ENCODE data around the gene GLT6D1.

GLT6D1 gene

DNA sequence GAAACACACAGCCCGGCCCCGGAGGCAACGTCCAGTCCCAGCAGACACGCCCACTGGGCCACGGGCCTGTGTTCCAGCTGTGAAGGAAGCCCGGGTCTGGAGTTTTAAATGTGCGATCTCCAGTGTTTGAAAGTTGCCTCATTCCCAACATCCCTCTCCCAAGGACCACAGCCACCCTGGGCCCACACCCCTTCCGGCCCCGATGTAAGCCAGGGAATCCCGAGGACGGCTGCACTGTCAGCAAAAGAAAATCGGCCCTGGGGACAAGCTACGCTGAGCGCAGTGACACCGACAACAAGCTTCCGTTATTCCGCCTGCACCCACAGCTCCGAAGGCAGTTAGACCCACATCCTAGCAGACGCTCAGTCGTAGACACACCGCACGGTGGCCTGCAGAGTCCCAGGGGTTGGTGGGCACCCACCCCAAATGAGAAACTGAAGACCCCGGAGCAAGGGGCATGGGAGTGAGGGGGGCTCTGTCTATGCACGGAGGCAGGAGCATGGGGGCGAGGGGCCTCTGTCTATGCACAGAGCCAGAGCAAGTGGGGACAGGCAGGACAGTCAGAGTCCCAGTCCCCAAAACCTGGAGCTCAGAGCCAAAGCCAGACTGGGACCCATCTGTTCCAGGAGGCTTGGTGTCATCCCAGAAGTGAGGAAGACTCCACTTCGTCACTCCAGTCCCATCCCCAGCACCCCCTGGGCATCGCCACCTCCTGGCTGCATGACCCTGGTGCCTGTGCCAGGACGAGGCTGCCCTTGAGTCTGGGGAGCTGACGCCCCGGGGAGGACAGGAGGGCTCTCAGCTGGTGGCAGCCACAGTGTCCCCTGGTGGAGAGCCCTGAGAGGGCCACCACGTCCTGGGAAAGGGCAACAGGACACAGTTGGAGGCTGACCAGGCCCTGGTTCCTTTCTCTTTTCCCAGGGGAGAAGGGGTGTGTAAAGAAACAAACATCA is 23.4 kb downstream of the GLT6D1 start:
- Histone ChIP-seq H3K4me2 (ENCODE audit: low read length) (no peak overlapping the region), H4K20me1 (ENCODE audit: control insufficient read depth, insufficient read depth, low read depth, low read length) (no peaks in the 10 kb centered on the region), H3K36me3 (ENCODE audit: control insufficient read depth, low read length) (no peaks in the 10 kb centered on the region), H3K79me2 (ENCODE audit: control insufficient read depth, low read length) (no peaks in the 10 kb centered on the region), H3F3A (ENCODE audit: control insufficient read depth, insufficient read depth) (no peaks in the 10 kb centered on the region), H3K4me1 (ENCODE audit: control insufficient read depth, low read length) (no peaks in the 10 kb centered on the region), H3K27ac (ENCODE audit: low read depth, low read length) (no peak overlapping the region), H3K27me3 (ENCODE audit: control insufficient read depth, low read length) (no peaks in the 10 kb centered on the region), H3K9me2 (replicated peaks; ENCODE audit: control insufficient read depth, low read length) (no peaks in the 10 kb centered on the region), H3K9me3 (ENCODE audit: control insufficient read depth, insufficient read depth, low read length) (no peaks in the 10 kb centered on the region), H3K4me3 (ENCODE audit: low read length) (no peak overlapping the region)
- no peak for TF ChIP-seq EZH2phosphoT487 (IDR thresholded peaks at IDR 0.05; ENCODE audit: borderline replicate concordance, low read length)
- TF ChIP-seq, protein P1, sequence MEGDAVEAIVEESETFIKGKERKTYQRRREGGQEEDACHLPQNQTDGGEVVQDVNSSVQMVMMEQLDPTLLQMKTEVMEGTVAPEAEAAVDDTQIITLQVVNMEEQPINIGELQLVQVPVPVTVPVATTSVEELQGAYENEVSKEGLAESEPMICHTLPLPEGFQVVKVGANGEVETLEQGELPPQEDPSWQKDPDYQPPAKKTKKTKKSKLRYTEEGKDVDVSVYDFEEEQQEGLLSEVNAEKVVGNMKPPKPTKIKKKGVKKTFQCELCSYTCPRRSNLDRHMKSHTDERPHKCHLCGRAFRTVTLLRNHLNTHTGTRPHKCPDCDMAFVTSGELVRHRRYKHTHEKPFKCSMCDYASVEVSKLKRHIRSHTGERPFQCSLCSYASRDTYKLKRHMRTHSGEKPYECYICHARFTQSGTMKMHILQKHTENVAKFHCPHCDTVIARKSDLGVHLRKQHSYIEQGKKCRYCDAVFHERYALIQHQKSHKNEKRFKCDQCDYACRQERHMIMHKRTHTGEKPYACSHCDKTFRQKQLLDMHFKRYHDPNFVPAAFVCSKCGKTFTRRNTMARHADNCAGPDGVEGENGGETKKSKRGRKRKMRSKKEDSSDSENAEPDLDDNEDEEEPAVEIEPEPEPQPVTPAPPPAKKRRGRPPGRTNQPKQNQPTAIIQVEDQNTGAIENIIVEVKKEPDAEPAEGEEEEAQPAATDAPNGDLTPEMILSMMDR (IDR thresholded peaks at IDR 0.05; ENCODE audit: low read depth, low read length, poor library complexity, severe bottlenecking) = no peak

DNA sequence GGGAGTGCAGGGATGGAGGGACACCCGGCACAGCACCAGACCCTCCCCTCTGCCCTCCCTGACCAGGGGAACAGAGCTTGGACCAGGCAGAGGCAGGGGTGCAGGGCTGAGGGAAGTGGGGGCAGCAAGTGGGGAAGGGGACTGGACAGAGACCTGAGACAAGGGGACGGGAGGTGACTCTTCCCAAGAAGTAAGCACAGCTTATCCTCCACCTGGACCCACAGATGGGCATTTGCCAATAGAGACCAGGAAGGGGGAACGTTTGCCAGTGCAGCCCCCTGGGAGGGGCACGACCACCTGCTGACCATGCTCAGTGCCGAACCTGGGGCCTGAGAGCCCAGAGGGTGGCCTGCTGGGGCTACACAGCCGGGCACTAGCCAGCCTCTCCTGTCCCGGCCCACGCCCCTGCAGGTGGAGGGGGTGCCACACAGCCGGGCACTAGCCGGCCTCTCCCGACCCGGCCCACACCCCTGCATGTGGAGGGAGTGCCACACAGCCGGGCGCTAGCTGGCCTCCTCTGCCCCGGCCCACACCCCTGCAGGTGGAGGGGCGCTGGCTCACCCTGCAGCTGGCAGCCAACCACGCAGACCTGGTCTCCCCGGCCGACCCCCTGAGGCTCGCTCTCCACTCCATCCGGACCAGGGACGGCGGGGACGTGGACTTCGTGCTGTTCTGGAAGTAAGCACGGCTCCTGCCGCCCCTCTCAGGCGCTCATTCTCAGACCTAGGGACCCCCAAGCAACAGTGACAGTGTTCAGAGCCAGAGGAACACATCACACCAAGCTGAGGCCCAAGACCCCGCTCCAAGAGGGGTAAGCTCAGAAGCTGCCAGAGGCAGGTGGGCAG is 24.3 kb downstream of the GLT6D1 start:
- TF ChIP-seq, protein P1 (IDR thresholded peaks at IDR 0.05; ENCODE audit: low read depth, low read length, poor library complexity, severe bottlenecking) = no peak
- TF ChIP-seq EZH2phosphoT487 (IDR thresholded peaks at IDR 0.05; ENCODE audit: borderline replicate concordance, low read length) = no peak
- H3K9me3 ChIP-seq (ENCODE audit: control insufficient read depth, insufficient read depth, low read length) = no peaks in the 10 kb centered on the region

DNA sequence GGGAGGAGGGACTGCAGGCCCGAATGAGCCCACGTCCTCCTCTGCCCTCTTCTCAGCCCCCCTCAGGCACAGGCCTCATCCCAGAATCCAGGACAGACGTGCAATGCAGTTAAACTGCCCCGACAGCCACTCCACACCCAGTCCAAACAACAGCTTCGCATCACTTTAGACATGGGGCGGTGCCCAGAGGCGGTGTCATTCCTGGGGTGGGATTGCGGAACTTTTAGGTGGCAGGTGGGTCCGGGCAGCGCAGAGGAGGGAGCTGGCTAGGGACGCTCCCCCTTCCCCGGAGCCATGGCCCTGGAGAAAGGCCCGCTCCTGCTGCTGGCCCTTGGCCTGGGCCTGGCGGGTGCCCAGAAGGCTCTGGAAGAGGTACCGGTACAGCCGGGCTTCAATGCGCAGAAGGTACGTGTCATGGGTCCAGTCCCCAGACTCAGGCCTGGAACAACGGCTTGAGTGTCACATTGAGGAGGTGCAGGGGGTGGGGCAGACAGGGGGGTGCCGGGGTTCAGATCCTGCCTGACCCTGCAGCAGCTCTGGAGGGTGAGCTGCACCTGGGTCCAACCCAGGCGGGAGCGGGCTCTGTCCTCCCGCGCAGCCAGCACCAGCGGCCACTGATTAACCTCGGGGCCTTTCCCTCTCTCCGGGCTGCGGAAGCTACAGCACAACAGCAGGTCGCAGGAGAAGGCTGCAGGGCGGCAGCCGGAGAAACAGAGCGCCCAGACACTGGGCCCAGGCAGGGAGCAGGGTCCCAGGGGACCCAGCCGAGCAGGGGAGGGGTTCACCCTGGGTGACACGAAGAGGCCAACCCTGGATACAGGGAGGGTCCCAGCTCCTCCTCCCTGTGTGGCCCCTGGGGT is 25.2 kb downstream of the GLT6D1 start:
- no peaks in the 10 kb centered on the region for H3K36me3 ChIP-seq (ENCODE audit: control insufficient read depth, low read length)
- no peaks in the 10 kb centered on the region for H3K27me3 ChIP-seq (ENCODE audit: control insufficient read depth, low read length)
- H3K9me2 ChIP-seq (replicated peaks; ENCODE audit: control insufficient read depth, low read length) = no peaks in the 10 kb centered on the region
- H3K9me3 ChIP-seq (ENCODE audit: control insufficient read depth, insufficient read depth, low read length) = no peaks in the 10 kb centered on the region
- no peak overlapping the region for H3K4me3 ChIP-seq (ENCODE audit: low read length)
- no peaks in the 10 kb centered on the region for H3K4me1 ChIP-seq (ENCODE audit: control insufficient read depth, low read length)
- no peak overlapping the region for H3K27ac ChIP-seq (ENCODE audit: low read depth, low read length)
- H3K79me2 ChIP-seq (ENCODE audit: control insufficient read depth, low read length) = no peaks in the 10 kb centered on the region
- no peaks in the 10 kb centered on the region for H3F3A ChIP-seq (ENCODE audit: control insufficient read depth, insufficient read depth)
- H3K4me2 ChIP-seq (ENCODE audit: low read length) = no peak overlapping the region
- H4K20me1 ChIP-seq (ENCODE audit: control insufficient read depth, insufficient read depth, low read depth, low read length) = no peaks in the 10 kb centered on the region
- TF ChIP-seq EZH2phosphoT487 (IDR thresholded peaks at IDR 0.05; ENCODE audit: borderline replicate concordance, low read length) = no peak
- TF ChIP-seq, protein P1 (IDR thresholded peaks at IDR 0.05; ENCODE audit: low read depth, low read length, poor library complexity, severe bottlenecking) = no peak

More for the DNA sequence above, 24.3 kb downstream of the GLT6D1 start:
- no peak overlapping the region for H3K27ac ChIP-seq (ENCODE audit: low read depth, low read length)
- no peaks in the 10 kb centered on the region for H4K20me1 ChIP-seq (ENCODE audit: control insufficient read depth, insufficient read depth, low read depth, low read length)
- H3K79me2 ChIP-seq (ENCODE audit: control insufficient read depth, low read length) = no peaks in the 10 kb centered on the region
- no peak overlapping the region for H3K4me2 ChIP-seq (ENCODE audit: low read length)
- H3K27me3 ChIP-seq (ENCODE audit: control insufficient read depth, low read length) = no peaks in the 10 kb centered on the region
- no peaks in the 10 kb centered on the region for H3K4me1 ChIP-seq (ENCODE audit: control insufficient read depth, low read length)
- H3K4me3 ChIP-seq (ENCODE audit: low read length) = no peak overlapping the region
- no peaks in the 10 kb centered on the region for H3K36me3 ChIP-seq (ENCODE audit: control insufficient read depth, low read length)
- H3K9me2 ChIP-seq (replicated peaks; ENCODE audit: control insufficient read depth, low read length) = no peaks in the 10 kb centered on the region
- no peaks in the 10 kb centered on the region for H3F3A ChIP-seq (ENCODE audit: control insufficient read depth, insufficient read depth)

Data from DOHH2 (cell line).